GF-D8 (cell line): ENCODE data around the gene SH3PXD2B.
"Not testable (repeated sequence)": the region's sequence is repeated elsewhere in the genome, so short reads cannot be mapped to it uniquely, and the experiment has no call there.

Experiments
- DNase-seq: peaks from one replicate; lab custom pipeline; 2025; lab: John Stamatoyannopoulos, UW

The SH3PXD2B gene

DNA sequence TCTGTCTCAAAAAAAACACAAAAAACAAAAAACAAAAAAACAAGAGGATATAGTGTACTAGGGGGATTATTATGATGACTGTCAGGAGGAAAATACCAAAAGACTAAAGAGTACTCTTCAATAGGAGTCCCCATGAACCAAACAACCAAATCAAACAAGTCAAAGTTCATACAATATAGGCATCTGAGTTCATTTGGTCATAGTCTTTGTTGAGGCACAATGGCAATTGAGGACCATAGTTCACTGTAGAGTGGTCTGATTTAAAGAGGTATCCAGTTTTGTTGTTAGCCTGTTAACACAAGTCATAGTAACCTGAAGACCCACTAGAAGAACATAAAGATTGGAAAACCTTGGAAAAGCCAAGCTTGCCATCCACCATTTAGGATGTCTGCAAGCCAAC lies 159.5 kb downstream of the SH3PXD2B start:
- DNase-seq = no peak

DNA sequence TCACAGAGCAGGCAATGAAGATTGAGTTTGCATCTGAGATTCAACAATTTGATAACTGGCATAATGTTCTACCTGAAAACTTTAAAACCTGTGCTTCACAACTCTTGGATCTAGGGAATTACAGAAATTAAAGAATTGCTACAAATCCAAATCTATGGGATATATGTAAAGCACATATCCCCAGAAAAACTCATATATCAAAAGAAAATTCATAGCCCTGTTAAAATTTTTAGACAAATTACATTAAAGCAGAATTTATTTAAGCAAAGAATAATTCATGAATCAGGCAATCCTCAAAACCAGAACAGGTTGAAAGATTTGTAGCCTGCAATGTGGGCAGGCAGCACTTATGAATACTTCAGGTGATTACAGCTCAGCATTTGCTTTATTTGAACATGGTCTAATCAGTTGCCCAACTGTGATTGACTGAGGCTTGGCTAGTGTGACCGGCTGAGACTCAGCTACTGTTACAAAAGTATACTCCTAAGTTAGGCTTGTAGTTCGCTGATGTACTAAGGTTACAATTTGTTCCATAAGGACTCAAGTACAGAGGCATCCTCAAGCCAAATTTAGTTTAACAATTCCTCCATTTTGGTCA lies 160.5 kb downstream of the SH3PXD2B start:
- DNase-seq = no peak

DNA sequence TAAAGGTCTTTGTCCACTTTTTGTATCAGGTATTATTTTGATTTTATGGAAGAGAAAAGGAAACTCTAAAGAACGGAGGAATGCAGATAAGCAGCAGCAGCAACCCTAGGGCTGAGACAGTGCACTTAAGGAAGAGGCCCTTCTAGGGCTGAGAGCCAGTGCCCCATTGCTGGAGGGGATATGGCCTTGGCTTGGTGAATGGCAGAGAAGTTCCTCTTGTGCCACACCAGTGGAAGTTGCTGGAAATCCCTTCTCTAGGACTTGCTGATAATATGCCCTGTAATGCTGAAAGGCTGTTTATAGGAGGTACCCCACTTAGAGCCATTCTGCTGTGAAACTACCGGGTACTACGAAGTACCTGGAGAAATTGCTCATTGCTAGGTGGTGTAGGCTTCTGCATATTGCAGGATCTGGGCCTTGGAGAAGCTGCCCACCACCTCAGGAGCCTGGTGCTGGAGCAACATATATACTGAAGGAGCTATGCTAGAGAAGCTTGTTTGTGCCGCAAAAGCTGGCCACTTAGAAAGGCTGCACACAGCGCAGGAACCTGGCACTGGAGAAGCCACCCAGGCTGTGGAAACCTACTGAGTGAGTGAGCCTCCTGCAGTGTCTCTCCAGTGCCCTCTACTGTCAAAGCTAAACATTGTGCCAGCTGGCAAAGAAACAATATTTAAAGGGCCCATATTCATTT lies 161.1 kb downstream of the SH3PXD2B start:
- peak; percentile 34 for DNase-seq

DNA sequence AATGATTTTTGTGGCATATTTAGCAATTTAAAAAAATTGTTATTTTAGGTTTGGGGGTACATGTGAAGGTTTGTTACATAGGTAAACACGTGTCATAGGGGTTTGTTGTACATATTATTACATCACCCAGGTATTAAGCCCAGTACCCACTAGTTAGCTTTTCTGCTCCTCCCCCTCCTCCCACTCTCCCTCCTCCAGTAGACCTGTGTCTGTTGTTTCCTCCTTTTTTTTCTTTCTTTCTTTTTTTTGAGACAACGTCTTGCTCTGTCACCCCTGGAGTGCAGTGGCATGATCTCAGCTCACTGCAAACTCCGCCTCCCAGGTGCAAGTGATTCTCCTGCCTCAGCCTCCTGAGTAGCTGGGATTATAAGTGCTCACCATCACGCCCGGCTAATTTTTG lies 162.5 kb downstream of the SH3PXD2B start:
- not testable (repeated sequence) for DNase-seq

DNA sequence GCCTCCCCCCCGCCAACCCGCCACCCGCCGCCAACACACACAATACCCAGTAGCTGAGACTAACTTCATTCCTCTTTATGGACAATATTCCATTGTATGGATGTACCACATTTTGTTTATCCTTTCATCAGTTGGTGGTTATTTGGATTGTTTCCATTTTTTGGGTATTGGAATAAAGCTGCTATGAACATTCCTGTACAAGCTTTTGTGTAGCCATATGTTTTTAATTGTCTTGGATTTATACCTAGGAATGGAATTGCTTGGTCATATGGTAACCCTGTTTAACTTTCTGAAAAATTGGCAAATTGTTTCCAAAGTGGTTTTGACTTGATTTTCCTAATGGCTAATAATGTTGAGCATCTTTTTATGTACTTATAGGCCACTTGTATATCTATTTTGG lies 165.9 kb downstream of the SH3PXD2B start:
- DNase-seq = no peak

DNA sequence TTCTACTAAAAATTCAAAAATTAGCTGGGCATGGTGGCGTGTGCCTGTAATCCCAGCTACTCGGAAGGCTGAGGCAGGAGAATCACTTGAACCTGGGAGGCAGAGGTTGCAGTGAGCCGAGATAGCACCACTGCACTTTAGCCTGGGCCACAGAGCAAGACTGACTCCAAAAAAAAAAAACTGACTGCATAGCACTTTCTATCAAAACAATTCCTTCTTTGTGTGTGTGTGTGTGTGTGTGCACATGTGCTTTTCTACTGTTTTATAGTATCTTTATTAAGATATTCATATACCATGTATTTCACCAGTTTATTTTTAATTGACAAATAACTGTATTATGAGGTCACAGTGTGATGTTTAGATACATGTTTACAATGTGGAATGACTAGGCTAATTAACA lies 167.2 kb downstream of the SH3PXD2B start:
- not testable (repeated sequence) for DNase-seq

DNA sequence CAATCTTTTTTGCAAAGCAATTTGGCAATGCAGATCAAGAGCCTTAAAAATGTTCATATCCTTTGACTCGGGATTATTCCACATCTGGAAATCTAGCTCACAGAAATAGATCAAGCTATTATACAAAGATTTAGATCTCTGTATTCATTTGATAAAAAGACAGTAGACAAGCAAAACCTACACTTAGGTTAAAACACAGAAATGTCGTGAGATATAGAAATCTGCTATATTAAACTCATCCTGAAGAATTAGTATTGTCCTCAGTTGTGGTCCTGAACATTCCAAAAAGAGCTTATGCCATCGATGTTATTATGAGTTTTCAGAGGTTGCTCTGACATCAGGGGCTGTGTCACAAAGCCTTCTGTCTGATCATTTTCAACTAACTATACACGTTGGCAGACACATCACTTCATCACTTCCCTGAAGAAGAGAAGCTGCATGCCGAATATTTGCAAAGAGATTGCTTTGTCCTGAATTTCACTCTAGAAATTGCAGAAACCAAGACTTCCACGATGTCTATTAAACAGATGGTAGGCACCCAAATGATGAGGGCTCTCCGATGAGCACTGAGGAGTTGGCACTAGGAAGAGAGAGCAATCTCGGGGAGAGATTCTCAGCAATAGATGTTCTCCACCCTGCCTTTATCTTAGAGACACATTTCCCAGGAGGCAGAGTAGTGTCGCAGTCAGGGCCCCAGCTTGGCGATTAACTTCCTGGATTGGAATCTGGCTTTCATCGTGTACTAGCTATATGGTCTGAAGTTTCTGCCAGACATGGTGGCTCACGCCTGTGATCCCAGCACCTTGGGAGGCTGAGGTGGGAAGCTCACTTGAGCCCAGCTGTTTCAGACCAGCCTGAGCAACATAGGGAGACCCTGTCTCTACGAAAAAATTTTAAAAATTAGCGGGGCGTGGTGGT lies 168.8 kb downstream of the SH3PXD2B start:
- DNase-seq = no peak

DNA sequence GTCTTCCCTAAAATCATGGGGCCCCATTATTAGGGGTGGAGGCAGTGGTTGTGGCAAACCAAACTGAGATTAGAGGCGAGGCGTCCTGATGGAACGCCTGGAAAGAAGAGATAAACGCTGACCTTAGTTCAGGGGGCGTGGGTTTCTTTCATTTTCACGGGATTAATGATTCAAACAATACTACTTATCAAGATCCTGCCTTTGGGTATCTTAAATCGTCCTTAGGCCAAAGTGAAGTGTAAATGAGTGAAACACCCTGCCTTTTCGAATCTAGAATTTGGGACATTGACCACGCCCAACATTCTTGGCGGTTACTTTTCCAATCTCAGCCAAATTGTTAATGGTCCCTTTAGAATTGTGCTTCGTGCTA lies 169.7 kb downstream of the SH3PXD2B start:
- no peak for DNase-seq

DNA sequence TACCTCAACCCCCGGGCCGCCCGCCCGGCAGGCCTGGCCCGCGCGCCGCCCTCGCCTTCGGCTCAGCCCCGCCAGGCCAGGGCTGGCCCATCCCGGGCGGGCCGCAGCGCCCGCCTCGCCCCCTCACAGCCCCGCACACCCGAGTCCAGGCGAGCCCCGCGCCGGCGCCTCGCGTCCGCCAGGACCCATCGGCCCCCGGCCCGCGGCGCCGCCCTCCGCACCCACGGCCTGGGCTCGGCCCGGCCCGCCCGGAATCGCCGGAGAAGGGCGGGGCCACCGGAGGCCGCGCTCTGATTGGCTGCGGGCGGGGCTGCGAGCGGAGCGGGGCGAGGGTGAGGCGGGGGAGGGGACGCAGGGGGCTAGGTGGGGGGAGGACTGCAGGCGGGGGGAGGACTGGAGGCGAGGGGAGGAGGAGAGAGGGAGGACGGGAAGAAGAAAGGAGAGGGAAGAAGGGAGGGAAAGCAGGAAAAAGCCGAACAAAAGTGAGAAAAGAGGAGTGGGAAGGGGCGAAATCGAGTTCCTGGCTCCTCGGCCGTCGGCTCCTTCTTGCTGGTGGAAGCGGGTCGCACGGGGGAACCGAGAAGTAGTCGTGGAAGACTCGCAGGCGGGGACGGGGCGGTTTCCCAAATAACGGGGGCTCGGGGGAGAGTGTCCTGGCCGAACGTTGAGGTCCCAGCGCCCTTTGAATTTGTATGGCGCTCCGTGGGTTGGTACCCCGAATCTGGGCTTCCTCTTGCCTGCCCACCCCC lies 170.3 kb downstream of the SH3PXD2B start:
- DNase-seq = no peak

DNA sequence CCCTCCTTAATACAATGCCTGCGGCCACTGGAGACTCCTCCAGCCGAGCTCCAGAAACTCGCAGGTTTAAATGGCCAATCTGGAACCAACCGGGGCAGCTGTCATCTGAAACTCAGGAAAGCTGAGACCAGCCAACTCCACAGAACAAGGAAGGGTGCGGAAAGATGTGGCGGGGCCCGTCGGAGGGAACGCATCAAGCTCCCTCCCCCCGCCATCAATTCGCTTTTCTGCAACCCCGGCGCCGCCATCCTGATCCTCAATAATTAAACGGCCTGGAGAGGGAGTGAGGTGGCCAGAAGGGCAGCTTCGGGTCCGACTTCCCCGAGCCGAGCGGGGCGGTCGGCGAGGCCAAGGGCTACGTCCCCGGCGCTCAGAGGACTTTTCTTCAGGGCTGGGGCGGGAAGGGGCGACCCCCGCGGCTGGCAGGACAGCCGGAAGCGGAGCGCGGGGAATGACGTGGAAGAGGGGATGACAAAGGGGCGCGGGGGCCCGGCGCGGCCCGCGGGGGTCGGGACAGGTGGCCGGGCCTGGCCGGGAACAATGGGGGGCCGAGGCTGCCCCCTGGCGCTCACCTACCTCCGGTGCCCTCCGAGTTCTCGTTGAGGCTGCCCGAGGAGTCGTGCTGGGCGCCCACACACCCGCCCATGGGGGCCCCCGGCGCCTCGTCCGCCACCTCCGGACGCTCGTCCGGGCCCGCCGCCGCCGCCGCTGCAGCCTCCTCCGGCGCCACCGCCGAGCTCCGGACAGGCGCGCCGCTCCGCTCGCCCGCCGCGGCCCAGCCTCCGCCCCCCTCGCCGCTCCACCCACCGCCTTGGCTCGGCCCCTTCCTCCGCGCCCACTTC lies 171.1 kb downstream of the SH3PXD2B start, which contains the start of gene UBTD2:
Gene UBTD2, minus strand, starts transcription at position 745 of the 842 bp plus-strand sequence. Its CDS starts 99 bp downstream, at position 646.
- DNase-seq = peak; percentile 20

DNA sequence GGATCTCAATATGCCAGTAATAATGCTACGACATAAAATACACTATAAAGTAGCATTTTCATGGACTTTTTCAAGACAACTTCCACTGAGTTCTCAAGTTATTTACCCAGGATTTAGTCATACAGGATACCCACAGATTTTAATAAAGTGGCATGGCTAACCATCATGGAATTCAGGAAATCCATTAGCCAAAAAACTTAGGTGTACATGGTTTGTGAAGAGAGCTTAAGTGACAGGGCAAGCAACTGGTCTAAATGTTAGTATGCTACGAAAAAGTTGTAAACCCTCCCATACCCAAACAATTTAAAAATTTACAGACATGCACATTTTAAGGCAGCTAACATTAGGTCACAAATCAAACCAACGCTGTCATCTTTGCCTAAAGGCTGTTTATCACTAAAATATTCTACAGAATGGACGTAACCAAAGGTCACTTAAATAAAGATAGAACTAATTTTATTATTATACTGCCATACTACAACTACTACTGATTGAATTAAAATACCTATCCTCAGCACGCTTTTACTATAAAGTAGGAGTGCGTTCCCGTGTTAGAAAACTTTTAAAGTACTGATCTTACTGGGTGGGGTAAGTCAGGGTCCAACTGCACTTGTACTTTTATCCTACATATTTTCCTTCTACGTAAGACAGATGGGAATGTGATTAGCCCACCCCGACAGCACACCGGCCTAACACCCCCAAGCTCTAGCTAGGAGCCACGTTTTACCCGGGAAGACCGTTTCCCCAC lies 171.9 kb downstream of the SH3PXD2B start:
- no peak for DNase-seq

DNA sequence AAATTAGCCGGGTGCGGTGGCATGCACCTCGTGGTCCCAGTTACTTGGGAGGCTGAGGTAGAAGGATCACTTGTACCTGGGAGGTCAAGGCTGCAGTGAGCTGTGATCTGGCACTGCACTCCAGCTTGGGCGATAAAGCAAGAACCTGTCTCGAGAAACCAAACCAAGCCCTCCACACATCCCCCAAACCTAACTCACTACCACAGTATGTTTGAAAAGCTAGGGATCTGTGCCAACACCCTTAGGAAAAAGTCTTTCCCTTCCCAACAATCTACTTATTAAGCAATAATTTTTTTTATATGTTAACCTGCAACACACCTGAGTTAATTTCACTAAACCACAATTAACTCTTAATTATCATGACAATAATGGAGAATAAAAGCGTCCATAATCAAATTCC lies 173.0 kb downstream of the SH3PXD2B start:
- DNase-seq = no peak

DNA sequence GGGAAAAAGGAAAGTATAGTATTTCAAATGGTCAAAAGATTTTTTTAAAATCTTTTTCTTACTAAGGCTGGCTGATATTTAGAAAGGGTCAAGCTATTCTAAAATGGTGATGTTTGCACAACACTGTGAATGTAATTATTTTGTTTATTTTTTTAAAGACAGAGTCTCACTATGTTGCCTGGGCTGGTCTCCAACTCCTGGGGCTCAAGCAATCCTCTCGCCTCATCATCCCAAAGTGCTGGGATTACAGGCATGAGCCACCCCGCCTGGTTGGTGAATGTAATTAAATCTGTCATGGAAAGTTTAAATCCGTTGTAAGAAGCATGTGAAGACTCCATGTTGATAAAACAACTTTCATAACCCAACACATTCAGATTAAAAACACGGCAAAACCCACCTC lies 173.4 kb downstream of the SH3PXD2B start:
- no peak for DNase-seq

DNA sequence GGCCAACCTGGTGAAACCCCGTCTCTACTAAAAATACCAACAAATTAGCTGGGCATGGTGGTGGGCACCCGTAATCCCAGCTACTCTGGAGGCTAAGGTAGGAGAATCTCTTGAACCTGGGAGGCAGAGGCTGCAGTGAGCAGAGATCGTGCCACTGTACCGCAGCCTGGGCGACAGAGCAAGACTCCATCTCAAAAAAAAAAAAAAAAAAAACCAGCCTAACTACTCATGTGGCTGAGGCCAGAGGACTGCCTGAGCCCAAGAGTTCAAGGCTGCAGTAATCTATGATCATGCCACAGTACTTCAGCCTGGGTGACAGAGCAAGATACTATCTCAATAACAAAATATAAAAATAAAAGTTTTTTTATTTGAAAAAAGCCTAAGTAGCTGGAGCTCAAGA lies 174.0 kb downstream of the SH3PXD2B start:
- no peak for DNase-seq

DNA sequence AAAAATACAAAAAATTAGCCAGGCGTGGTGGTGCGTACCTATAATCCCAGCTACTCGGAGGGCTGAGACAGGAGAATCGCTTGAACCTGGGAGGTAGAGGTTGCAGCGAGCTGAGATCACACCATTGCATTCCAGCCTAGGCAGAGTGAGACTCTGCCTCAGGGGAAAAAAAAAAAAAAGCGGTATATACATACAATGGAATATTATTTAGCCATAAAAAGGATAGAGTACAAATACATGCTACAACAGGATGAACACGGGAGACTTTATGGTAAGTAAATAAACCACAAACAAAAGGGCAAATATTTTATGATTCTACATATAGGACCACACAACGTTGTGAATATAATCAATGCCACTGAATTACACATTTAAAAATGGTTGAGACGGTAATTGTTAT lies 176.0 kb downstream of the SH3PXD2B start:
- DNase-seq = no peak

DNA sequence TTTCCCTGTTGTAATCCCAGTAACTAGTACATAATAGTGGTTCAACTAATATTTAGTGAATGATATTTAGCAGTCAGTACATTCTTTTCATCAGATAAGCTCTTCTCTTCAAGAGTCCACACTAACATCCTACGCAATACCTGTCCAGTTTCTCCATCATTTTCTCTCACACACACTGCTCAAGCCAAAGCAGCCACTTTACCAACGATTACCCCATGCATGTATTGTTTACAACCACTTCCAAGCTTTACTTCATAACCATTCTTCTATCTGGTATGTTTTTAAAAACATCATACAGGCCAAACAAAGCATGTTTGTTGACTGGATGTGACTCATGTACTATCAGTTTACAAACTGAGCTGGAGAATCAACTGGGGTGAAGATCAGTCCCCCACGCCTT lies 178.1 kb downstream of the SH3PXD2B start:
- no peak for DNase-seq
